ENCODE results near the gene MCRIP2.

Gene MCRIP2

DNA sequence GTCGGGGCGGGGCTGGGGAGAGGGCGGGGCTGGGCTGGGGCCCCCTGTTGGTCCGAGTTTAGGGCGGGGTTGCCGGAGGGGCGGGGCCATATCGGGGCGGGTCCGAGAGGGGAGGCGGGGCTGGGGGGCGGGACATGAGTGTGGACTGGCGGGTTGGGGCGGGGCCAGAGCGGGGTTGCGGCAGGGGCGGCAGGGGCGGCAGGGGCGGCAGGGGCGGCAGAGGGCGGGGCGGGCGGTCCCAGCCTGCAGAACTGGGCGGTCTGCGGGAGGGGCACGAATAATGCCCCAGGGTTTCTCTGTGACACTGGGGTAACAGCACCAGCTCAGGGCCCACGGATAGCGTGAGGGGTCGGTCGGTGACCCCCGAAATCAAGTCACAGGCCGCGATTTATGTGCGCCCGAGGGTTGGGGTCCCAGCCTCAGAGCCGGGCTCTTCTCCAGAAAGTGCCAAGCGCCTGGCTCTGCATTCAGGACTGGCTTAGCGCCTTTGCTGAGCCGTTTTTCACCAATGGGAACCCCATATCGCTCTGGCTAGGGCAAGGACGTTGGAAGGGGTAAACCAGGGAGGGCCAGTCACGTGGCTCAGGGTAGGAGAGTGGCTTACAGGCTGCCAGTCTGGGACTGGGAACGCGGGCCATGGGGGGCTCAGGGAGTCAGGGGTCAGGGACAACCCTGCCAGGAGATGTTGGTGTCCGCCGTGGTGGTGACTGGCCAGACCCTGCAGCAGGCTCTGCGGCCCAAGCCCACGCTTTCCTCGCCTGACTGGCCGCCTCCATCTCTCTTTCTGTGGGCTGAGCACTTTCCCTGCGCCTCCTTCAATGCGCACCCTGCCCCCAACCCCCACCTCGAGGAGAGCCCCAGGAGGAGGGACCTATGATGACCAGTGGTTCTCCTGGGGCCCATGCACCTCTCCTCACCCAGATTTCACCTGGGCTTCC is 4.3 kb upstream of the MCRIP2 start:
- TF ChIP-seq, protein P1, sequence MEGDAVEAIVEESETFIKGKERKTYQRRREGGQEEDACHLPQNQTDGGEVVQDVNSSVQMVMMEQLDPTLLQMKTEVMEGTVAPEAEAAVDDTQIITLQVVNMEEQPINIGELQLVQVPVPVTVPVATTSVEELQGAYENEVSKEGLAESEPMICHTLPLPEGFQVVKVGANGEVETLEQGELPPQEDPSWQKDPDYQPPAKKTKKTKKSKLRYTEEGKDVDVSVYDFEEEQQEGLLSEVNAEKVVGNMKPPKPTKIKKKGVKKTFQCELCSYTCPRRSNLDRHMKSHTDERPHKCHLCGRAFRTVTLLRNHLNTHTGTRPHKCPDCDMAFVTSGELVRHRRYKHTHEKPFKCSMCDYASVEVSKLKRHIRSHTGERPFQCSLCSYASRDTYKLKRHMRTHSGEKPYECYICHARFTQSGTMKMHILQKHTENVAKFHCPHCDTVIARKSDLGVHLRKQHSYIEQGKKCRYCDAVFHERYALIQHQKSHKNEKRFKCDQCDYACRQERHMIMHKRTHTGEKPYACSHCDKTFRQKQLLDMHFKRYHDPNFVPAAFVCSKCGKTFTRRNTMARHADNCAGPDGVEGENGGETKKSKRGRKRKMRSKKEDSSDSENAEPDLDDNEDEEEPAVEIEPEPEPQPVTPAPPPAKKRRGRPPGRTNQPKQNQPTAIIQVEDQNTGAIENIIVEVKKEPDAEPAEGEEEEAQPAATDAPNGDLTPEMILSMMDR (IDR thresholded peaks at IDR 0.05; ENCODE audit: low read depth, low read length, missing control alignments), result no peak
- no peak for DNase-seq (ENCODE audit: low read depth)
- H3K4me3 ChIP-seq (ENCODE audit: low read depth, low read length), result peak overlapping the region; percentile 92

GRCh38 chr16:638034-638543 is 3.5 kb upstream of the MCRIP2 start:
- no peak overlapping the region for H3K4me3 ChIP-seq (ENCODE audit: low read depth, low read length)
- TF ChIP-seq, protein P1 (IDR thresholded peaks at IDR 0.05; ENCODE audit: low read depth, low read length, missing control alignments), result no peak
- DNase-seq (ENCODE audit: low read depth), result no peak

GRCh38 chr16:638836-639235 is 2.8 kb upstream of the MCRIP2 start:
- H3K4me3 ChIP-seq (ENCODE audit: low read depth, low read length), result no peak overlapping the region
- TF ChIP-seq, protein P1 (IDR thresholded peaks at IDR 0.05; ENCODE audit: low read depth, low read length, missing control alignments), result no peak
- no peak for DNase-seq (ENCODE audit: low read depth)

DNA sequence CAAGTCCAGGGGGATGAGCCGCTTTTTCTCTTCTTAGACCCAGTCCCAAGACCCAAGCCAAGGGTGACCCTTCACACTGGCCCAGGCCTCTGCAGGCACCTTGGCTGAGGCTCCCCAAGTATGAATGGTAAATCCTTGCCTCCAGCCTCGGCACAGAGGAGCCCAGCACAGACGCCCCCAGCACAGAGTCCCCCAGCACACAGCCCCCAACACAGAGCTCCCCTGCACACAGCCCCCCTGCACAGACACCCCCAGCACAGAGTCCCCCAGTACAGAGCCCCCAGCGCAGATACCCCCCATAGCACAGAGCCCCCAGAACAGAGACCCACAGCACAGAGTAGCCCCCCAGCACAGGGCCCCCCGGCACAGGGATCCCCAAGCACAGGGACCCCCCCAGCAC is 1.0 kb upstream of the MCRIP2 start:
- TF ChIP-seq, protein P1 (IDR thresholded peaks at IDR 0.05; ENCODE audit: low read depth, low read length, missing control alignments), result no peak
- peak overlapping the region; percentile 79; the same call in 1 of the 2 replicates for H3K4me3 ChIP-seq (ENCODE audit: low read depth, low read length)
- no peak for DNase-seq (ENCODE audit: low read depth)

GRCh38 chr16:642189-643049 is 791 bp downstream of the MCRIP2 start:
- no peak for DNase-seq (ENCODE audit: low read depth)
- TF ChIP-seq, protein P1 (IDR thresholded peaks at IDR 0.05; ENCODE audit: low read depth, low read length, missing control alignments), result no peak
- peak overlapping the region; percentile 79 for H3K4me3 ChIP-seq (ENCODE audit: low read depth, low read length)

DNA sequence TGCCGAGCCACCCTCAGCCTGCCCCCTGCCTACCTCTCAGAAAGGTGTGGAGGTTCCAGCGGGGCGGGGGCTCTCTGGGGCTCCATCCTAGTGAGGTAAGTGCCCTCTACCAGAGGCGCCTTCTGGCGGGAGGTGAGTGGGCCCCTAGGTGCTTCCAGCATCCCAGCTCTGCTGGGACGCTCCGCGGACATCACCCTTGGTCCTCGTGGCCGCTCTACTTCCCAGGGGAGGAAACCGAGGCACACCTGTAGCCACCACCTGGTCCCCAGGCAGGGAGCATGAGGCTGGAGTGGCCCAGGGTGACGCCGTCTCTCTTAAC is 1.4 kb downstream of the MCRIP2 start:
- TF ChIP-seq, protein P1 (IDR thresholded peaks at IDR 0.05; ENCODE audit: low read depth, low read length, missing control alignments), result no peak
- H3K4me3 ChIP-seq (ENCODE audit: low read depth, low read length), result peak overlapping the region; percentile 79
- DNase-seq (ENCODE audit: low read depth), result no peak

Measured in GM12864 (cell line).